HG03097 (cell line): ENCODE data around the gene EWSR1.
"Not testable (repeated sequence)": the region's sequence is repeated elsewhere in the genome, so short reads cannot be mapped to it uniquely, and the experiment has no call there.

Experiments
- ATAC-seq: cut with Tn5 transposase; IDR thresholded peaks from one replicate; pipeline ENCODE4 v1.9.1; 2021; ENCODE audit not compliant: unreplicated experiment, low FRiP score

The EWSR1 gene

DNA sequence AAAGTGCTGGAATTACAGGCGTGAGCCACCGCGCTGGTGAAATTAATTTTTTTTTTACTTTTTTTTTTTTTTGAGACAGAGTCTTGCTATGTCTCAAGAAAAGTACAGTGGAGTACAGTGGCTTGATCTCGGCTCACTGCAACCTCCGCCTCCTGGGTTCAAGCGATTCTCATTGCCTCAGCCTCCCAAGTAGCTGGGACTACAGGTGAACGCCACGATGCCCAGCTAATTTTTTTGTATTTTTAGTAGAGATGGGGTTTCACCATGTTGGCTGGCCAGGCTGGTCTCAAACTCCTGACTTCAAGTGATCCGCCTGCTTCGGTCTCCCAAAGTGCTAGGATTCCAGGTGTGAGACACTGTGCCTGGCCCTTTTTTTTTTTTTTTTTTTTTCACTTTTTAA is 20.2 kb upstream of the EWSR1 start:
- not testable (repeated sequence) for ATAC-seq

DNA sequence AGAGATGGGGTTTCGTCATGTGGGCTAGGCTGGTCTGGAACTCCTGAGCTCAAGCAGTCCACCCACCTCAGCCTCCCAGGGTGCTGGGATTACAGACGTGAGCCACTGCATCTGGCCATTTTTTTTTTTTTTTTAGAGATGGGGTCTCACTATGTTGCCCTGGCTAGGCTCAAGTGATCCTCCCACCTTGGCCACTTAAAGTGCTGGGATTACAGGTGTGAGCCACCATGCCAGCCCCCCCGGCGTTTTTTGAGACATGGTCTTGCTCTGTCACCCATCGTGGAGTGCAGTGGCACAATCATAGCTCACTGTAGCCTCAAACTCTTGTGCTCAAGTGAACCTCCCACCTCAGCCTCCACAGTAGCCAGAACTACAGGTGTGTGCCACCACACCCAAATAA is 16.8 kb upstream of the EWSR1 start:
- no peak for ATAC-seq

DNA sequence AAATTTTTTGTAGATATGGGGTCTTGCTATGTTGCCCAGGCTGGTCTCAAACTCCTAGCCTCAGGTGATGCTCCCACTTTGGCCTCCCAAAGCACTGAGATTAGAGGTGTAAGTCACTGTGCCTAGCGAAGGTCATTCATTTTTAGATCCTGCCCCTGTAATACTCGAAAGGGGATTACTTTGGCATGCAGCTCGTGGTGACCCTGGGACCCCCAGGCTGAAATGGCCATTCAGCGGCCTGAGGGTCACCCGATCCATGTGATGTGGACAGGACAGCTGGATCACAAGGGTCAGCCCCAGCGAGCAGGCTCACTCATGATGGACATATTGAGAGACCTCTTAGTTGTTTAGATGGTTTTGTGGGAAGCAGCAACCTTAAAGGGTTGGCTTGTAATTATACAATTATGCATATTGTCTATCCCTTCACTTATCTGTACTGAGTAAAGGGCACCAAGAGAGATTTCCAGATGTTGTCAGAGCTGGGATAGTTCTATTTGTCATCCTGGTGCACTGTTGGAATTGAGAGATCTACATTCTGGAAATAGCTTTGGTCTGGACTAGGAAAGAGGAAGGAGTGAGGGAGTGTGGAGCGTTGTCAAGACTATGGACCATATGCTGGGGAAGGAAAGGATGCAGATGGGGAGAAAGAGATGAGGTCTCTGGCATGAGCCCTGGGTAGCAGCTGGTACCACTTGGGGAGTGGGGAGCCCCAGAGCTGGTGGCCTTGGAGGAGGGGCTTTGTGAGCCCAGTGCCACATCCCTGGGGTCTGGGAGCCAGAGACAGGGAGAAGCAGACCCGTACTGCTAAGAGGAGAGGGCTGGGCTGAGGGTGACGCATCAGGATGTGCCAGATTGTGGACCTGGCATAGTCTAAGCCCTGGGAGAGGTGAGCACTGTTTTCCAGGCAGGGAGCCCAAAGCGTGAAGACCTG is 15.8 kb upstream of the EWSR1 start:
- ATAC-seq = no peak

DNA sequence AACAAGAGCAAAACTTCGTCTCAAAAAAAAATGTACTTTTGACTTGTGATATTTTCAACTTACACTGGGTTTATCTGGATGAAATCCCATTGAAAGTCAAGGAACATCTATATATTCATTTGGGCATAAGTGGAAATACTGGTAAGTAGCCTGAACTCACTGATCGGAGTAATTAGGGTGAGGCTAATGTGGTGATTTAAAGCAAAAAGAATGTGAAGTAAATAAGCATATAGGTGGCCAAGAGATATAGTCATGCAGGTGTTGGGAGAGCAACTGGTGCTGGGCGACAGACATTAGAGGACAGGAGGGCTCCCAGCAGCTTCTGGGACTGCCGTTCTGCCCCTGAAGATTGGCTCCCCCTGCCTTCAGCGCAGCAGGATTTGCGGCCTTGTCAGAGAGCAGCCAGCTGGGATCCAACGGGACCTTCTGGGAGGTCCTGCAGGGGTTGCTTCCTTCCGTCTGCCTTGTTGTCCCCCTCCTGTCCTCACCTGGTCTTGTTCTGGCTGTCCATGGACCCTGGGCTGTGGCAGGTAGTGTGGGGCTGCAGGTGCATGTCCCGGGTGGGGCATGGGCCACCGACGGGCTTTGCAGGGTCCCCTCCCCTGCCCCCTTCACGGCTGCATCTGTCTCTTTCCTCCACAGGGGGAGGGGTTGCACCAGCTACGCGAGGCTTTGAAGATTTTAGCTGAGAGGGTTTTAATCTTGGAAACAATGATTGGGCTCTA is 14.3 kb upstream of the EWSR1 start:
- no peak for ATAC-seq

DNA sequence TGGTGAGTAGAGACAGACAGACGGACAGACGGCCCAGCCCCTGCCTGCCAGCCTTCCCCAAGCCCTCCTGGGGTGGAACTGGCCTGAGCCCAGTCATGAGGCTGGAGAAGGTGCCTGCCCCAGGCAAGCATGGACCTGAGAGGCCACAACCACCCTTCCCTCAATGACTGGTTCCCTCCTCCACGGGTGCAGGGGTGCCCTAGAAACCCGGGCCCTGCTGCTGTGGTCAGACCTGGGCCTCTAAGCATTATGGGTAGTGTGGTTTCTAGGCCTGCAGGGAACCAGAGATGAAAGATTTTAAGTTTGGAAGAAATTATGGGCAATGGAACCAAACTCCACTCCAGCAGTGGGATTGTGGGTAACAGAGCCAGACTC is 13.8 kb upstream of the EWSR1 start:
- no peak for ATAC-seq

DNA sequence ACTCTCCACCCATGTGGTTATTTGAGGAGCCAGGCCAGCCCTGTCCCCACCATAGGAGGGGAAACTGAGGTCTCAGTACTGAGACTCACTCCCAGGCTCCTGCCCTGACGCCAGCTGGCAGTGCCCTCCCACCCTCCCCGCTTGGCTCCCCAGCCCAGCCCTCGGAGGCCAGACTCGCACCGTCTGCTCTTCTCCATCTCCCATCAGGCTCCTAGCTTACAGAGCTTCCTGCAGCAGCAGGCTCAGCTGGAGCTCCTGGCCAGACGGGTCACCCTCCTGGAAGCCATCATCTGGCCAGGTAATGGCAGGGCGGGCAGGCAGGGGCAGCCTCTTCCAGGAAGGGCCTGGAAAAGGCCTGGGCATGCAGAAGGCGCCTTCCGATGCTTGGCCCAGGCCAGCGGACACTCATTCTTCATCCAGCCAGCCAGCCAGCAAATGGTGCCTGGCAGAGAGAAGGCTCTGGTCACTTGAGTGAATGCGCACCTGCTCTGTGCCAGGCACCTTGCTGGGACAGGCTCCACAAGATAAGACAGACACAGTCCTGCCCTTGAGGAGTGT is 12.9 kb upstream of the EWSR1 start:
- ATAC-seq = no peak

DNA sequence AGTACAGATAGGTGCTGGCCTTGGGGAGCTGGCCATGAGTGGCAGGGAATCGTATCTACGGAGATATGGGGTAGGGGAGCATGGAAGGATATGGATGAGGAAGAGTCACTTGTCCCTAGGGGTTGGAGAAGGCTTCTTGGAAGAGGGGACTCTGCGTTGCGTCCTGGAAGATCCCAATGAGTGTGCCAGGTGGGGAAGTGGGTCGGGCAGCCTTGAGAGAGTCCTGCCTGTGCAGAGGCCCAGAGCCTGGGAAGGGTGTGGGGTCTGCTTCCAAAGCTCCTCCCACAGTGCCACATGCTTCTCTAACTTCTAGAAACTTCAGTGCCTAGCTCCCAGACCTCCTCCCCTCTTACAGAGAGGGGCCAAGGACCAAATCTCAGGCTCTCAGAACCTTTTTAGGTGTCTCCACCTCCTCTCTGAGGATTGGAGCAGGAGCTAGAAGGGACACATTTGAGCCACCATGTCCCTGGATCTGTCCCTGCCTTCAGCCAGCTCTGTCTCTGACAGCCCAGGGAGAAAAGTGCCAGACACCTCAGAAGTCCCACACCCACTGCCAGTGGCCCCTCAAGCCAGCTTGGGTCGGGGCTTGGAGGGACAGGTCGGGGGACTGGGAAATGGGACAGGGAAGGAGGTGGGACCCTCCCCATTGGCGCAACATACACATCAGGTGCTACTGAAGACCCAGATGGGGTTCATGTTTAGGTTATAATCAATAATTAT is 11.3 kb upstream of the EWSR1 start:
- ATAC-seq = no peak

DNA sequence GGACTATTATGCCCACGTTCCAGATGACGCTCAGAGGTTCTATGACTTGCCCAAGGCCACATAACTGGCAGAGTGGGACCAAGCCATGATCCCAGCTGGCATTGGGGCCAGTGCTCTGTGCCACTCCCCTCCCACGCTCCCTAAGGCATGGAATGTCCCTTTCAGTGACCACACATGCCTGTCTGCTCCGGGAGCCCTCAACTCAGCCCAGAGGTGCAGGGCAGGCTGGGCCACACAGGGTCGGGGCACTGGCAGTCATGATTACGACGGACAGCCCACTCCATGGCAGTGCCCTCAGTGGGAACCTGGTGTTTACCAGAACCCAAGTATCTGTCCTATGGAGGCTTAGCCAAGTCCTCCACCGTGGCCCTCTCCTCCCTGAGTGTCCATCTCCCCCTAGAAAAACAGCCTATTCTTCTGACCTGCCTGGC is 10.3 kb upstream of the EWSR1 start:
- ATAC-seq = no peak

DNA sequence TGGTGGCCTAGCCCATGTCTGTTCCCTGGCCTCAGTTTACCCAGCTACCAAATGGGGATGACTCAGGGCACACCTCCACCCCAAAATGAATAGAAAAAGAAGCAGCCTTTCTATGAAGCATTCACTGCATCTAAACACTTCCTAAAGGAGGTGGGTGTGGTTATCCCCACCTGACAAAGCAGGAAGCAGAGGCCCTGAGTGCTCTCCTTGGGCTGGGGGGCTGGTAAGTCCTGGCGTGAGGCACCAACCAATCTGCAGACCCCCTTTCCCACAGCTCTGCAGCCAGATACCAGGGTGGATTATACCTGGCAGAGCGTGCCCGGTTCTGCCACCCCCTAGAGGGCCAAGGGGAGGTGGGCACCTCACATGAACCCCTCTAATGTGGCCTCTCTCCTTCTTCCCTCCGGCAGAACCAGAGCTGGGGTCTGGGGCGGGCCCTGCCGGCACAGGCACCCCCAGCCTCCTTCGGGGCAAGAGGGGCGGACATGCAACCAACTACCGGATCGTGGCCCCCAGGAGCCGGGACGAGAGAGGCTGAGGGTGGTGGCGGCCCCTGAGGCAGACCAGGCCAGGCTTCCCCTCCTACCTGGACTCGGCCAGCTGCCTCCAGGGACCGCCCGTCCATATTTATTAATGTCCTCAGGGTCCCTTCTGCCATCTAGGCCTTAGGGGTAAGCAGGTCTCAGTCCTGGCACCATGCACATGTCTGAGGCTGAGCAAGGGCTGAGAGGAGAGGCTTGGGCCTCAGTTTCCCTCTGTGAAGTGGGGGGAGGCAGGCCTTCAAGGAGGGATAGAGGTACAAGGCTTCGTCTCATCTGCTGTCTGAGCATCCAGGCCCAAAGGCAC is 9.4 kb upstream of the EWSR1 start:
- no peak for ATAC-seq

DNA sequence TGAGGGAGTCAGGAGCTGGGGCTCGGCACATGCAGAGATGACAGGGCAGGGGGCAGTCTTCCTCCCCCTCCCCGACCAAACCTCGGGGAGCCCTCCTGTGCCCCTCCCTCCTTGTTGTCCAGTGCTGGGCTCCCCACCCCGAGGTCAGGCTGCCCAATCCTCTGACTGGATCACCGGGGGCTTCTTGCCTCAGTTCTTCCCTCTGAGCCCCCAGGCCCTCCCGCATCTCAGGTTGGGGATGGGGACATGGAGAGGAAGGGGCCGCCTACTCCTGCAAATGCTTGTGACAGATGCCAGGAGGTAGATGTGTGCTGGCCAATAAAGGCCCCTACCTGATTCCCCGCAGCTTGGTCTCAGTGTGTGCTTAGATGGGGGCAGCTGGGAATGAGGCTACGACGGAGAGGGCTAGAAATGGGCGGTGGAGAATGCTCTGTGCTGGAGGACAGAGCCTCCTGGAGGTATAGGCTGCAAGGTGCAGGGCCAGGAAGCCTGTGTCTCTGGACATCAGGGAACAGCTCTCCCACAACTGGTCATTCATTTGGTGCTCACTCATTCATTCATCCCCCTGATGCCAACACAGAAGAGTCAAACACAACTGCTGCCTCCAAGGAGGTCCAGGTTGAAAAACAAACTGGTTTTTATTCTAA is 8.7 kb upstream of the EWSR1 start:
- no peak for ATAC-seq

DNA sequence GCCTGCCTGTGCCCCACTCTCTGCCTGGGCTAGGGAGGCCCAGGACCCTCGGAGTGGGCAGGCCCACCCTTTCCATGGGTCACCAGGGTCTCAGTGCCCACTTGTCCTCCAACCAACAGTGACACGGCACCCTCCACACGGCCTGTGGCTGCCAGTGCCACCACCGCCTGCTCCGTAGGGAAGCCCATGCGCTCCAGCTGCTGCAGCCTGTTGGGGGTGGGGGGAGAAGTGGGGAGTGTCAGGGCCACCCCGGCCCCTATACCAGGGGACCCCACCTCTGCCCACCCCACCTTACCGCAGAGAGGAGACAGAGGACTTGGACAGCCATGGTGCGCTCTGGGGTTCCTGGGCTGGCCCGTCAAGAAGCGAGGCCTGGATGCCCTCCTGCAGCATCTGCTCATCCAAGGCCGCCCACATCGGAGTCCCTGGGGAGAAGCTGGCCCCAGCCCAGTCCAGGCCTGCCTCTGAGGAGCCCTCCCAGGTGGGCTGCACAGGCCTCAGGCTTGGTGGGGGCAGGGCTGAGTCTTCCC is 8.0 kb upstream of the EWSR1 start:
- ATAC-seq = no peak

DNA sequence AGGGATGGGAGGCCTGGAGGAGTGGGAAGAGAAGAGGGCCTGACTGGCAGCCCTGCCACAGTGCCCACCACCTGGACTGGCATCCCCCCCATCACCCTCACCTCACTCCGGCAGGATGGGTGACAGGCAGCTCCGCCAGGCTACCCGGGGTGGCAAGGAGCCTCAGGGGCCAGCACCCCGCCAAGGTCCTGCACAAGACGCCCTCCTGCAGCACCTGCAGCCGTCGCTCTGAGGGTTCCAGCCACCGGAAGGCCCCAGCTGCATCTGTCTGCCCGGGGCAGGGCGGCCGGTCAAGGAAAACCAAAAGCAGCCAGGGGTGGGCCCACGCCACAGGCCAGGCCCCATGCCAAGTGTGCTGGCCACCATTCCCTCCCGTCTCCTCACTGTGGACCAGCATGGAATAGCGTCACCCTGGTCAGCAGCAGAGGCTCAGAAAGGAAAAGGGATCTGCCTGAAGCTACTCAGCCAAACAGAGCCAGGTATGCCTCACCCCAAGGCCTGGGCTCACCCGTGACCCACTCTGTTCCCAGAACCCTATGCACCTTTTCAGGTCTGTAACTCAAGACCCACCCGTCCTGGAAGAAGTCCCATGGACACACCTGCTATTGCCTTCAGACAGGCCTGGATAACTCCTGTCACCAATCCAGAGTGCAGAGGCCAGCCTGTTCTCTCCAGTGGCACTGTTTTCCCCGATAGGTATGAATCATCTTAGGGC is 7.3 kb upstream of the EWSR1 start:
- no peak for ATAC-seq

DNA sequence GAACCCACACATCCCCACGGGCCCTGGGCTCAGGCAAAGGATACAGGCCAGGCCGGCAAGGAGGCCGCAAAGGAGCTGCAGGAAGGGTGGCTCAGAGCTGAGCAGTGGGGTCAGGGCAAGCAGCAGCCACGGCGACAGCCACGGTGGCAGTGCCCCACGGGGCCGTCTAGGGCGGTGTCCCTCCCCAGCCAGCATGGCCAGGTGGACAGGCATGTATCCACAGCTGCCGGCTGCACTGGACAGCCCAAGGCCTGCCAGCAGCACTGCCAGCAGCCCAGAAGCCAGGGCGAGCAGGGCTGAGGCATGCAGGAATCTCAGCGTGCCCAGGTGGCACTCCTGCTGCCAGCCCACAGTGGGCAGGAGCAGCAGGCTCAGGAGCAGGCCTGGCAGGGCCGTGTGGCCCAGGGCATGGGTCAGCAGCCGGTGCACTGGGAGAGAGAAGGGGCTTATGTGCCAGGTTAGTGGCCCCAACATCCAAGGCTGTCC is 4.2 kb upstream of the EWSR1 start:
- no peak for ATAC-seq

DNA sequence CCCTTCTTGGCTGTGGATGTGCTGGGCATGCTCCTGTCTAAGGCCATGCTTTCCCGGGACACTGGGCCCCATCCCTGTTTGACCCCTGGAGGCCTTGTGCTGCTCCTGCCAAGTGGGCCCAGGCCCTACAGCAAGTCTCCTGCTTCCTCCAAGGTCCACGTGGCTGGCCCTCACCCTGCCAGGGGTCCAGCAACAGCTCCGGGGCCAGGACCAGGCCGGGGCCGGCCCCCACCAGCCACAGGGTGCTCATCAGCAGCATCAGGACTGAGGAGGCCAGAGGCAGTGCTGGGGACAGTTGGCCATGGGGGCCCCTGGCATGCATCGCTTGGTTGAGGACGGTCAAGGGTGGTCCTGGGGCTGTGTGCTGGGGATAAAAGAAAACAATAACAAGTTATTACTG is 2.8 kb upstream of the EWSR1 start:
- ATAC-seq = no peak

DNA sequence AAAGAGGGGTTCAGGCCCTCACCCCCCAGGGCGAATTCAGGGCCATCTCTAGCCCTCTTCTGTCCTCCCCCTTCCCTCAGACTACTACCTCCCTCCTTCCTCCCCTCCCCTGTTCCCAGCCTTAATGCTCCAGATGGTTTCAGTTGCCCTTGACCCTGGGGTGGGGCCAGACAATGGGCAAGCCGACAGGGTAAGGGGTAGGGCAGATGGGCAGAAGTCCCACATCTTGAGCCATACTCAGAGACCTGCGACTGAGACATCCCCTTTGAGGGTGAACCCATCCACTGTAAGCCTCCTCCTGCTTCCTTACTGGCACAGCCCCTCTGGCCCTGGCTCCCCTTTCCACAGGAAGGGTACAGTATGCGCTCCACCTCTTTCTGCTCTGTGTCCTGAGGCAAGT is 2.1 kb upstream of the EWSR1 start:
- no peak for ATAC-seq

DNA sequence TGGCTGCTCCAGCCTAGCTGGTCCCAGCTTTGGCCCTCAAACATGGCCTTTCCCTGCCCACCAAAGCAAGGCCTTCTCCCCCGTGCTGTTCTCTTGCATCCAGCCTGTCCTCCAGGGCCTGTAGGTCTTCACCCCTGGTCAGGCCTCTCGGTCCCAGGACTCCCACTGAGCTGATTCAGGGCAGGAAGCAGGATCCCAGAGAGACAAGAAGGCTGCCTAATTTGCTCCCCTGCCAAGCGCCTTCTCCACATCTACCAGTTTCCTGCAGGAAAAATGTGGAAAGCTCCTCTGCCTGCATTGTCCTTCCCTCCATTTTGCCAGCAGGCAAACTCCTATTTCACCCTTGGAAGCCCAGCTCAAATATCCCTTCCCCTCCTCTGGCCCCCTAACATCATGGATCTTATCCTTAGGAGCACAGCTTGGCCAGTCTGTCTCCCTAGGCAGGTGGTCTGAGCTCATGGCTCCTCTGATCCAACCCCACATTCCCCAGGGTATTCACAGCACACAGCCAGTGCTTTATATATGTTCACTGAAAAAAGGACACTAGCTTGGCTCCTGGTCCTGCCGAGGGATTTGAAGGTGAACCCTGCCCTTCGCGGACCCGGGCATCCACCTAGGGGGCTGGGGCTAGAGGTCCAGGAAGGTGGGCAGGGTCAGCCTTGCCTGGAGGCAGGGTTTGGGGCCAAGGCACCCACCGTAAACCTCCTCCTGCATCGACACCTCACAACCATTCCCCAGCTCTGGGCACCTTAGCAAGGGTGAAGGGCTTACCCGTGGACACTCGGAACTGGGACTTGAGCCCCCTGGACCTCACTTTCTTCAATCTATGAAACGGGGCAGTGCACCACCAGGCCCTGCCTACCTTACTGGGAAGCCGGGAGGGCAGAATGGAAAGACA is 1.3 kb upstream of the EWSR1 start:
- ATAC-seq = no peak

DNA sequence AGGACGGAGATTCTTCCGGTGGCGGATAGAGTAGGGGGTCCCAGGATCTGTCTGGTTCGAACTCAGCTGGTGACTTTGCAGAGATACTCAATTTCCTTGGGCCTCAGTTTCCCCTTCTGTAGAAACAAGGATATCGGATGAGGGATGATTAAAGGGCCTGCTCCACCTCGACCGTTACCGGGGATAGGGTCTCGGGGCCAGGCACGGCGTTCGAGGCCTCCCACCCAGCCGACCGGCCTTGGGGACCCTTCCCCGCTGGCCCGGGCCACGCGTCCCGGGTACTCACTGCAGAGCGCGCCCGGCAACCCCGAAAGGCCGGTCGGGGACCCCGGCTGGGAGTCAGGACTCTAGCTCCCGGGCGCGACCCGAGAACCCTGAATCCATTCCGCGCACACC is 608 bp upstream of the EWSR1 start:
- ATAC-seq = no peak
